A549 (cell line): ENCODE measurements around the gene CCDC61. TPM values are rescaled to one million over a fixed set of nuclear protein-coding genes. Genes with fewer than 3 reads are reported as not detected.

Experiments used
- ATAC-seq, 2 experiments: fragments of 200-7000 bp in 1 of 2; fragments of >200 bp in 1 of 2; cut with Nextera tagmentation in 1 of 2; cut with Tn5 transposase in 1 of 2; 3 replicates each; pipeline versions ENCODE4 v1.8.0 to v1.9.1; 2018 to 2020; ENCODE audit warnings: mild to moderate bottlenecking in 1 of 2, moderate library complexity in 1 of 2
- CTCF ChIA-PET: fragments of 300-600 bp; sonication (Branson Sonifier 250); formaldehyde crosslinking; extraction: SDS; loops from one replicate; lab custom pipeline; 2021; ENCODE audit warnings: antibody characterized with exemption, inconsistent platforms; lab: Yijun Ruan, JAX
- POLR2A ChIA-PET: fragments of 350-600 bp; formaldehyde crosslinking; extraction: SDS; loops from one replicate; lab custom pipeline; 2021; ENCODE audit warnings: antibody characterized with exemption, inconsistent platforms; lab: Yijun Ruan, JAX
- DNase-seq, 2 experiments: peaks; one replicate each; pipeline versions ENCODE4 v3.0.0 to v3.0.0-alpha.2; 2011 to 2016; ENCODE audit warnings: low read depth in 1 of 2, low spot score in 1 of 2
- FAIRE-seq: peaks from 2 replicates; lab custom pipeline; 2011; peaks lifted over from hg19 to GRCh38; lab: Jason Lieb, UNC
- H3K27ac ChIP-seq, 2 experiments: fragments of >200 bp; sonication (Bioruptor Twin); formaldehyde crosslinking; 3 replicates each; pipeline ENCODE4 v1.5.1; 2016 to 2017
- H3K4me1 ChIP-seq: fragments of >200 bp; sonication (Bioruptor Twin); formaldehyde crosslinking; 3 replicates; pipeline ENCODE4 v1.6.1; 2016
- H3K4me2 ChIP-seq: fragments of >200 bp; sonication (Bioruptor Twin); formaldehyde crosslinking; 3 replicates; pipeline ENCODE4 v1.6.1; 2016
- H3K4me3 ChIP-seq: fragments of >200 bp; sonication (Bioruptor Twin); formaldehyde crosslinking; 3 replicates; pipeline ENCODE4 v1.5.1; 2016
- H3K9me3 ChIP-seq: fragments of >200 bp; sonication (Bioruptor Twin); formaldehyde crosslinking; 3 replicates; pipeline ENCODE4 v1.6.1; 2016
- CHD2 ChIP-seq: fragments of 150-350 bp; IDR thresholded peaks from 2 replicates; pipeline ENCODE4 v1.6.1; 2014; ENCODE audit warnings: low read length; ENCODE audit not compliant: partially characterized antibody
- CHD4 ChIP-seq: fragments of 200-600 bp; sonication (generic); IDR thresholded peaks from 2 replicates; pipeline ENCODE4 v1.6.1; 2016; ENCODE audit warnings: antibody characterized with exemption, mild to moderate bottlenecking, borderline replicate concordance
- CTCF ChIP-seq: fragments of >200 bp; sonication (Bioruptor Twin); formaldehyde crosslinking; IDR thresholded peaks from 3 replicates; pipeline ENCODE4 v1.5.1; 2016
- EHF ChIP-seq: fragments of 250-450 bp; sonication (Bioruptor Pico); IDR thresholded peaks from 2 replicates; pipeline ENCODE4 v1.5.0; 2020; ENCODE audit warnings: mild to moderate bottlenecking
- ELK1 ChIP-seq: fragments of 150-350 bp; IDR thresholded peaks from 2 replicates; pipeline ENCODE4 v1.6.1; 2014; ENCODE audit warnings: low read depth, mild to moderate bottlenecking, low read length
- EP300 ChIP-seq, 2 experiments: fragments of >200 bp; sonication (Bioruptor Twin); formaldehyde crosslinking; IDR thresholded peaks; 2 replicates in 1 of 2; 3 replicates in 1 of 2; pipeline ENCODE4 v1.6.1; 2016 to 2017
- ESRRA ChIP-seq: fragments of 150-350 bp; IDR thresholded peaks from 2 replicates; pipeline ENCODE4 v1.6.1; 2014; ENCODE audit warnings: mild to moderate bottlenecking, low read length, borderline replicate concordance
- FOSL2 ChIP-seq, 2 experiments: fragments of 450-650 bp in 1 of 2; fragments of >200 bp in 1 of 2; sonication (Bioruptor Twin) in 1 of 2; formaldehyde crosslinking; IDR thresholded peaks; 2 replicates each; pipeline versions ENCODE4 v1.5.0 to v1.6.1; 2016 to 2020; ENCODE audit warnings: mild to moderate bottlenecking in 1 of 2, moderate library complexity in 1 of 2
- HES2 ChIP-seq: fragments of >200 bp; sonication (Bioruptor Twin); formaldehyde crosslinking; IDR thresholded peaks from 2 replicates; pipeline ENCODE4 v1.6.1; 2016
- HMGXB4 ChIP-seq: fragments of 250-450 bp; sonication (Bioruptor Pico); IDR thresholded peaks from 2 replicates; pipeline ENCODE4 v1.5.0; 2021; ENCODE audit warnings: mild to moderate bottlenecking, moderate library complexity, borderline replicate concordance
- HOXA7 ChIP-seq: fragments of 250-450 bp; sonication (Bioruptor Pico); IDR thresholded peaks from 2 replicates; pipeline ENCODE4 v1.5.0; 2020; ENCODE audit warnings: mild to moderate bottlenecking, moderate library complexity
- HOXB13 ChIP-seq: fragments of 250-450 bp; sonication (Bioruptor Pico); IDR thresholded peaks from 2 replicates; pipeline ENCODE4 v1.5.0; 2020; ENCODE audit warnings: low read depth, mild to moderate bottlenecking, moderate library complexity
- HOXB5 ChIP-seq: fragments of 250-450 bp; sonication (Bioruptor Pico); IDR thresholded peaks from 2 replicates; pipeline ENCODE4 v1.5.0; 2020; ENCODE audit warnings: mild to moderate bottlenecking, moderate library complexity
- JUN ChIP-seq, 2 experiments: fragments of >200 bp; sonication (Bioruptor Twin); formaldehyde crosslinking; IDR thresholded peaks; 2 replicates in 1 of 2; 3 replicates in 1 of 2; pipeline ENCODE4 v1.6.1; 2016 to 2017
- KDM1A ChIP-seq: fragments of 200-600 bp; sonication (generic); IDR thresholded peaks from 2 replicates; pipeline ENCODE4 v1.6.1; 2016; ENCODE audit warnings: low read depth, mild to moderate bottlenecking
- KDM5A ChIP-seq: fragments of 200-600 bp; sonication (generic); IDR thresholded peaks from 2 replicates; pipeline ENCODE4 v1.6.1; 2016; ENCODE audit warnings: antibody characterized with exemption, mild to moderate bottlenecking
- MAX ChIP-seq: IDR thresholded peaks from 2 replicates; pipeline ENCODE4 v1.6.1; 2012
- MAZ ChIP-seq: fragments of 150-350 bp; IDR thresholded peaks from 2 replicates; pipeline ENCODE4 v1.6.1; 2014; ENCODE audit warnings: antibody characterized with exemption, low read depth, low read length, borderline replicate concordance
- MYC ChIP-seq: IDR thresholded peaks from 2 replicates; pipeline ENCODE4 v1.6.1; 2012; ENCODE audit warnings: mild to moderate bottlenecking, inconsistent platforms, low read length, improper control_type of control experiment, borderline replicate concordance
- NPAS2 ChIP-seq: fragments of 250-450 bp; sonication (Bioruptor Pico); IDR thresholded peaks from 2 replicates; pipeline ENCODE4 v1.8.0; 2022; ENCODE audit warnings: mild to moderate bottlenecking, moderate library complexity, borderline replicate concordance
- NR3C1 ChIP-seq: fragments of >200 bp; sonication (Bioruptor Twin); formaldehyde crosslinking; IDR thresholded peaks from 3 replicates; pipeline ENCODE4 v1.6.1; 2017
- POLR2A ChIP-seq: IDR thresholded peaks from 2 replicates; pipeline ENCODE4 v1.6.1; 2012; ENCODE audit warnings: mild to moderate bottlenecking, low read length
- POLR2AphosphoS2 ChIP-seq: conservative IDR thresholded peaks from 2 replicates; pipeline ENCODE4 v1.6.1; 2012; ENCODE audit warnings: low read length, improper control_type of control experiment, inconsistent platforms
- RAD21 ChIP-seq, 2 experiments: fragments of >200 bp in 1 of 2; sonication (Bioruptor Twin) in 1 of 2; formaldehyde crosslinking in 1 of 2; IDR thresholded peaks in 1 of 2; conservative IDR thresholded peaks in 1 of 2; 2 replicates in 1 of 2; 3 replicates in 1 of 2; pipeline ENCODE4 v1.6.1; 2012 to 2018; ENCODE audit warnings: inconsistent platforms in 1 of 2
- RARB ChIP-seq: fragments of 250-450 bp; sonication (Bioruptor Pico); IDR thresholded peaks from 2 replicates; pipeline ENCODE4 v1.8.0; 2021; ENCODE audit warnings: mild to moderate bottlenecking, moderate library complexity
- TFCP2L1 ChIP-seq: fragments of 250-450 bp; sonication (Bioruptor Pico); IDR thresholded peaks from 2 replicates; pipeline ENCODE4 v1.5.0; 2021; ENCODE audit warnings: mild to moderate bottlenecking
- TP53 ChIP-seq: fragments of 250-450 bp; sonication (Bioruptor Pico); IDR thresholded peaks from 2 replicates; pipeline ENCODE4 v1.5.0; 2021; ENCODE audit warnings: mild to moderate bottlenecking, moderate library complexity
- USF2 ChIP-seq: fragments of 450-650 bp; IDR thresholded peaks from 2 replicates; pipeline ENCODE4 v1.6.1; 2014; ENCODE audit warnings: antibody characterized with exemption
- ZSCAN20 ChIP-seq: fragments of 250-450 bp; sonication (Bioruptor Pico); IDR thresholded peaks from 2 replicates; pipeline ENCODE4 v1.8.0; 2022; ENCODE audit warnings: mild to moderate bottlenecking, moderate library complexity
- WGBS: methylation state at CpG from one replicate; pipeline ENCODE4 v1.1.6; 2017; ENCODE audit errors: missing lambda C conversion rate; 5-methylcytosine and 5-hydroxymethylcytosine counted together
- polyA plus RNA-seq, 4 experiments: library from polyadenylated mRNA; depleted of rRNA in 3 of 4; stranded (reverse); fragments of >200 nt; fragmentation: RNase III in 1 of 4; extraction: RNeasy Plus Mini Kit Qiagen cat#74134 plus additional on column Dnase treatment in 1 of 4; gene quantifications; 2 replicates in 3 of 4; 3 replicates in 1 of 4; pipeline ENCODE4 v1.2.3, GENCODE V29; 2011 to 2017

The CCDC61 gene
- polyA plus RNA-seq, 2 of the 4 experiments (the other 2 are of a cell fraction), result 3.2 to 8.2 TPM

GRCh38 chr19:45952341-45952685 is 43.0 kb upstream of the CCDC61 start:
- Histone ChIP-seq H3K27ac (no peak overlapping the region; a peak in 1 of 6 replicates), H3K4me1 (peaks cover 17% of the 10 kb centered on the region), H3K9me3 (no peaks in the 10 kb centered on the region)
- ATAC-seq, result peak; percentile 6; a peak in 2 of 6 replicates
- WGBS, result 26% methylated on average over 8 of the region's 8 CpGs
- TF ChIP-seq POLR2AphosphoS2 (no peak), TP53 (peak; percentile 27; the same call in 1 of the 2 replicates)
- TF ChIP-seq, all 56 proteins: peak for 1
- FAIRE-seq, result no peak
- ChIA-PET POLR2A (interaction anchor here (0.7 to 1.6 kb wide), 4 partner anchors 13 to 183 kb away, joined by 3 to 9 read pairs (median 4); partner anchors contain the start of genes CCDC61, MYPOP and SIX5), CTCF (interaction anchor here (0.6 to 1.8 kb wide), 8 partner anchors 8 to 653 kb away, joined by 3 to 5 read pairs (median 4); no protein-coding TSS in a partner anchor)
- DNase-seq, result no peak
- Histone ChIP-seq H3K4me3 (peak overlapping the region; percentile 57), H3K4me2 (peak overlapping the region; percentile 99)

- Histone ChIP-seq H3K4me2 (peak overlapping the region; percentile 99), H3K4me3 (peak overlapping the region; percentile 57), H3K27ac (peak overlapping the region; percentile 54 to 76; a peak in 5 of 6 replicates), H3K9me3 (no peaks in the 10 kb centered on the region), H3K4me1 (peaks cover 17% of the 10 kb centered on the region)
- peak; percentile 77 for FAIRE-seq
- 9% methylated on average over 39 of the region's 43 CpGs for WGBS
- POLR2A ChIA-PET, result interaction anchor here (0.7 to 1.6 kb wide), 4 partner anchors 14 to 184 kb away, joined by 3 to 9 read pairs (median 4); partner anchors contain the start of genes CCDC61, MYPOP and SIX5
- peak; percentile 83 to 86 for ATAC-seq
- CTCF ChIA-PET, result interaction anchor here (0.5 to 1.8 kb wide), 12 partner anchors 8 to 685 kb away, joined by 3 to 5 read pairs (median 3); partner anchors contain the start of gene DMPK
- peak; percentile 89 to 93 for DNase-seq
- TF ChIP-seq CTCF (no peak), EHF (CRISPR knock-in tag) (no peak), NR3C1 (no peak), MAX (peak; percentile 56), KDM1A (no peak), TFCP2L1 (CRISPR knock-in tag) (no peak), HMGXB4 (CRISPR knock-in tag) (no peak), MYC (no peak), NPAS2 (CRISPR knock-in tag) (no peak), ESRRA (no peak), HES2 (no peak), USF2 (no peak), FOSL2 (IDR thresholded peaks at IDR 0.05) (no peak), FOSL2 (CRISPR knock-in tag; IDR thresholded peaks at IDR 0.05) (peak; percentile 15; the same call in 1 of the 2 replicates), KDM5A (no peak), HOXA7 (CRISPR knock-in tag) (no peak), ELK1 (no peak), EP300 (IDR thresholded peaks at IDR 0.05) (no peak), JUN (IDR thresholded peaks at IDR 0.05) (0 out of 5 replicates have a peak, but pooled peaks of 1 of the 2 experiments have one; percentile 17), POLR2AphosphoS2 (no peak), RARB (CRISPR knock-in tag) (no peak), MAZ (0 out of 2 replicates have a peak, but pooled peaks have one; percentile 15), HOXB13 (CRISPR knock-in tag) (peak; percentile 79; the same call in 1 of the 2 replicates), RAD21 (conservative IDR thresholded peaks at IDR 0.05 in 1 of 2, IDR thresholded peaks at IDR 0.05 in 1 of 2) (no peak), CHD4 (no peak), CHD2 (no peak), ZSCAN20 (no peak), HOXB5 (peak; percentile 77; the same call in 1 of the 2 replicates), POLR2A (no peak)
Observed at GRCh38 chr19:45952686-45953505, 42.4 kb upstream of the CCDC61 start.
